Fibroblast of the conjunctiva (primary cell): Measurements from ENCODE around the gene GALNT9.

Source experiments
- DNase-seq: peaks from one replicate; pipeline ENCODE4 v3.0.0-alpha.2; 2010; ENCODE audit warnings: low read depth

Gene GALNT9

GRCh38 chr12:132211326-132211725 is 118.1 kb downstream of the GALNT9 start:
- DNase-seq, result no peak

GRCh38 chr12:132210223-132211055 is 119.0 kb downstream of the GALNT9 start:
- DNase-seq, result no peak

GRCh38 chr12:132209619-132210222 is 119.7 kb downstream of the GALNT9 start:
- DNase-seq, result no peak

- no peak for DNase-seq
Observed at GRCh38 chr12:132208153-132208823, 121.1 kb downstream of the GALNT9 start.

- no peak for DNase-seq
Observed at GRCh38 chr12:132207083-132207775, 122.2 kb downstream of the GALNT9 start.

- DNase-seq, result no peak
Observed at GRCh38 chr12:132206046-132206434, 123.3 kb downstream of the GALNT9 start.

GRCh38 chr12:132205271-132206045 is 123.9 kb downstream of the GALNT9 start:
- DNase-seq, result no peak

- no peak for DNase-seq
Observed at GRCh38 chr12:132204793-132205270, 124.6 kb downstream of the GALNT9 start.

GRCh38 chr12:132204063-132204792 is 125.2 kb downstream of the GALNT9 start:
- no peak for DNase-seq

GRCh38 chr12:132202929-132203721 is 126.3 kb downstream of the GALNT9 start:
- DNase-seq, result no peak

GRCh38 chr12:132201391-132202120 is 127.8 kb downstream of the GALNT9 start:
- no peak for DNase-seq

- no peak for DNase-seq
Observed at GRCh38 chr12:132200800-132201199, 128.6 kb downstream of the GALNT9 start.

GRCh38 chr12:132199526-132200319 is 129.7 kb downstream of the GALNT9 start:
- no peak for DNase-seq

GRCh38 chr12:132199101-132199500 is 130.3 kb downstream of the GALNT9 start:
- DNase-seq, result no peak

GRCh38 chr12:132197581-132198354 is 131.6 kb downstream of the GALNT9 start:
- no peak for DNase-seq

GRCh38 chr12:132196873-132197390 is 132.5 kb downstream of the GALNT9 start:
- DNase-seq, result no peak
